TTC549 (cell line): ENCODE results near the gene GALNT3.

Source experiments
- FAIRE-seq: peaks from 2 replicates; lab custom pipeline; 2012; peaks lifted over from hg19 to GRCh38; lab: Jason Lieb, UNC

GALNT3 gene

GRCh38 chr2:165796129-165796528 is 2.1 kb upstream of the GALNT3 start:
- no peak for FAIRE-seq

- no peak for FAIRE-seq
These were observed 964 bp upstream of the GALNT3 start for GRCh38 chr2:165795011-165795410.

DNA sequence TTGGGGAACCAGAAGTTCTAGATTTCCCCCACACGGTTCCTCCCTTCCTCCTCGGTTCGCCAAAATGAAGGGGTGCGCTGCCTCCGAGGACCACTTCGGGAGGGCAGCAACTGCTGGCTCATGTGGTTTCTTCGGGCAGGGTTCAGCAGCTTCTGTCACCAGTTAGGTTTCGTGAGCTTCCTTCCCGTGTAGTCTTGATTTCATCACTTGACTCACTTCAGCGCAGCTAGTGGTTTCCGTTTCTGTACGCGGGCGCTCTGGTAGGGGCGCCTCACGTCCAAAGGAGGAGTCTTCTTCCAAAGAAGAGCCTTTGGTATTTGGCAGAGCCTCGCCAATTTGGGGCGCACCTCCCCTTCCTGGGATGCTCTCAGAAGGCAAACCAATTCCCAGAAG is 485 bp upstream of the GALNT3 start:
- no peak for FAIRE-seq

DNA sequence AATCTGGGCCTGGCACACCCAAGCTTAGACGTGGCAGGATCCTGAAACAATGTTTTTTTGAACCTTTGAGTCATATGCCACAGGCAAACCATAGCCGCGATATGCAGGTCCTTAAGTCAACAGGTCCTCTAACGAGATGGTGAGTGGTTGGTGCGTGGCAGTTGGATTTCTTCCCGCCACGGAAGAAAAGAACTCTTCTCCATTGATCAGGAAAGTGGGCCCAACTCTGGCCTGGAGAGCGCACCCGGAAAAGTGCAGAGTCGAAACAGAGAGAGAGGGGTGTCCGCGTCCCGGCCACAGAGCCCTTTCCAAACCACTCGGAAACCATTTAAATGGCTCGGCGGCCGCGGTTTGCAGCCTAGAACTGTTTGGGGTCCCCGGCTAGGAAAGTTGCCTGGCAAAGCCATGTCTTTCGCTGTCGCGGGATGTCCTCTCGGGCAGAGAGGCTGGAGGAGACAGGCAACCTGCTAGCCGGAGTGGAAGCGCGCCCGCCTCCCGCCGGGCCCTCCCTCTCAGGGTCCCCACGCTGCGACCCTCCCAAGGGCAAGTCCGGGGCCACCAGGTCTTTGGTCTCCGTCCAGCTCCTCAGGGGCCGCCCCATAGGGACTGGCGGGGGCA is 777 bp downstream of the GALNT3 start:
- FAIRE-seq, result no peak

- no peak for FAIRE-seq
These were observed 2.0 kb downstream of the GALNT3 start for GRCh38 chr2:165792104-165792454.

DNA sequence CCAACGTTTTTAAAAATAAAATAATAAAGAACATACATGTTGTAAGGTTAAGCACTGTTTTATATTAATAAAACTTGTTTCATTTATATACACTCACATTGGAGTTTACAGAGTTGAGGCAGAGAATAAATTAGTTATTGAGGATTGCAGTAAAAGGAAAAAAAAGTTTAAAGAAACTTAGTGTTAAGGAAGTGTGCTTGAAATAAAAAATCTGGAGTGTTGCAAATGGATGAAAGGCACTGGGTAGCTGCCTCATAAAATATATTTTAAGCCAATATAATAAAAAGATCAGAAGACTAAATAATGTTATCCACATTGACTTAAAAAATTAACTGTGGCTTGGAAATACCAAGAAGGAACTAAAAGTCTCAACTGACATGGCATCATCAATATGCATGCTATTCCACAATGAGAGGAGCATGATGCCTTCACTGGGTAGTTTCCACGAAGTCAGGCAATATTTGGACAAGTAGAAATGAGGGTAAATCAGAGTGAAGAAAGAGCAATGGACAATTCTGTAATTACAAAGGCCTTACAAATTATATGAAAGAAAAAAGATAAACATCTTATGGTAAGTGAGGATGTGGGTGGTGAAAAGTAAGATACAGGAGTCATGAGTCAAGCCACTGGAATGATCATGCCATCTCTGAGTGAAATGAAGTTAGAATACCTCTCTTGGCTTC is 2.5 kb downstream of the GALNT3 start:
- FAIRE-seq, result no peak

DNA sequence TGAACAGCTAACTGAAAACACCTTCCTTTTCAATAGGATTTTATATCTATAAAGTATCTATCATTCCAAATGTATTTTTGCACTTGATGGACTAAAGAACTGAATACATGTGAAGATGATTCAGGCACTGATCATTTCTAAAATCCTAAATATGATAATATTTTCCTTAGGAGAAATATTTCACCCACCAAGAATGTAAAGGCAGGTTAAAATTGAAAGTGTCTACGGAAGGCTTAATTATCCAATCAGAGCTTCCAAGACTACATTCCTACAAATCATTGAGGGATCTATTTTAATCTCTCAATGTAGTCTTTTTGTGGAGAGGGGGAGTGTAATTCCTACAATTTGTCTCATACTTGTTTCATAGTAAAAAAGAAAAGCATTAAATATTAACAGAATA is 3.6 kb downstream of the GALNT3 start:
- no peak for FAIRE-seq

DNA sequence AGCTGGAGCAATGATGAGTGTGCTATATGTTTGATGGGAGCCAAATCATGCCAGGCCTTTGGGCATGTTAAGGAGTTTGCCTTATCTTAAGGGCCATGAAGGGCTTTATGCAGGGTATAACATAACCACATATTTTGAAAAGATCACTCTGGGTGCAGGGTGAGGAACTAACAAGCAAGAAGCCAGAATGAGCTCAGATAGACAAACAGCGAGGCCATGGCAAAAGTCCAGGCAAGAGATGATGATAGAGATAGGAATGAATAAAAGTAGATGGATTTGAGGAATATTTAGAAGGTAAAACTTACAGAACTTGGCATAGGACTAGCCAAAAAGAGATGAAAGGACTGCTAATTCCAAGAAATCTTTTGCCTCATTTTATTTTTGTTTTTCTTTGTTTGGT is 6.7 kb downstream of the GALNT3 start:
- FAIRE-seq, result no peak

DNA sequence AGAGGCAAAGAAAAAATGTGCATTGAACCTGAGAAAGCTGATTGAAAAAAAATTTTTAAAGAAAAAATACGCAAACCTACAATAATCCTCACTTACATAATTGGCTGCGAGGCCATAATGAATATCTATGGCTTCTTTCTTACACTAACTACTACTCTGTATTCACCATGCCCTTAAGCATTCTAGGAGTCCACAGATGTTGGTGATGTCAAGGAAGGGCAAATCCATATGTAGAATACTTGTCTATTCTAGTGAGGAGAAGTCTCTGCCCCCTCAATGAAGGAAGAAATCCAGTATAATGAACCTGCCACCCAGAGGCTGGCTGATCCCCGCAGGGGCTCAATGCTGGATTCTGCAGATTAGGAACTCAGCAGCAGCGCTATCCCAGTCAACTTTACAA is 14.3 kb downstream of the GALNT3 start:
- FAIRE-seq, result no peak

- FAIRE-seq, result no peak
These were observed 15.2 kb downstream of the GALNT3 start for GRCh38 chr2:165778653-165779451.

- FAIRE-seq, result no peak
These were observed 15.9 kb downstream of the GALNT3 start for GRCh38 chr2:165778187-165778556.

GRCh38 chr2:165777522-165778186 is 16.4 kb downstream of the GALNT3 start:
- FAIRE-seq, result no peak

DNA sequence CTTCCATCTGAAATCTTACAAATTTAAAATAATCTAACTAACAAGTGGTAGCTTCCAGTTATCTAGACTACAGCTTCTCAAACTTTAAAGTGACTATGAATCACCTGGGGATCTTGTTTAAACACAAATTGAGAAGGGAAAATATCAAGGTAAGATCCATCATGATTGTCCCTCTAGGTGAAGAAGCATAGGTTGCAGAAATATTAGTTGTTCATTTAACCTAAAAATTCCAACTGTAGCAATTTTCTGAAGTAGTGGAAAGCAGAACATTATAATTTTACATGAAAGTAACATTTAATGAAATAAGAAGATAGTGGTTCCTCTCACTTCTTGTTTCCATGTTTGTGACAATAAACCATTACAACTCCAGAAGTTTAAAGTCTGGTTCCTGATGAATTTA is 17.3 kb downstream of the GALNT3 start:
- FAIRE-seq, result no peak

DNA sequence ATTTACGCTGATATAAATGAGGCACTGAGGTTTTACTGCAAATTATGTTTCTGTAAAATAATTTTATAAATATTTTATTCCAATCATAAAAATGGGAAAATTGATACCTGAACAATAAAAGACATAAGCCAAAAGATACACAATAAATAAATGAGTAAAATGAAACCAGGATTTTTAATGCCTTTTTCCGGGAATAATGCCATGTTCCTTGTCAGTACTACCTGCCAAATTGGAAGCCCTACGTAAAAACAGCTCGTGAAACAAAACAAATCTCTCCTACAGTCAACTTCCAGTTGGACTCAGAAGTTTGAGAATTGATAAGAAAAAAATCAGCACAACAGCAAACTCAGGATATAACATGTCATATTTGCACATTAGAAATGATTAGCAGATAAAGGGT is 18.0 kb downstream of the GALNT3 start:
- FAIRE-seq, result no peak

DNA sequence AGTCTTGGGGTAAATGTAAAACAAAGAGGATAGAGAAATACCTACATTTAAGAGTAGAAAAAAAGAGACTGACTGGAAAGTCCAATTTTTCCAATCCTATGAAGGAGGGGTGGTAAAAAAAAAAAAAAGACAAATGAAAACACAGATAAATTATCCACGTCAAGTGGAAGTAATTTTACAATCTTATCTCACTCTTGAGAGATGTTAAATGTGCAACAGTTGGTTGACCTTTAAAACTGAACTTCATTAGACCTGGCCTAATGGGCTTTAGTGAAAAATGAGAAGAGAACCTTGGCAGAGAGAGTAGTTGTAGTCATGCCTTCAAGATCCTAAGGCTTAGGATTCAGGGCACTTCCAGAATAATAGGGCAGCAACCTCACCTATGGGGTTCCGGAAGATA is 20.4 kb downstream of the GALNT3 start:
- no peak for FAIRE-seq

- FAIRE-seq, result no peak
These were observed 21.9 kb downstream of the GALNT3 start for GRCh38 chr2:165772183-165772582.

GRCh38 chr2:165766326-165766927 is 27.6 kb downstream of the GALNT3 start:
- FAIRE-seq, result no peak

DNA sequence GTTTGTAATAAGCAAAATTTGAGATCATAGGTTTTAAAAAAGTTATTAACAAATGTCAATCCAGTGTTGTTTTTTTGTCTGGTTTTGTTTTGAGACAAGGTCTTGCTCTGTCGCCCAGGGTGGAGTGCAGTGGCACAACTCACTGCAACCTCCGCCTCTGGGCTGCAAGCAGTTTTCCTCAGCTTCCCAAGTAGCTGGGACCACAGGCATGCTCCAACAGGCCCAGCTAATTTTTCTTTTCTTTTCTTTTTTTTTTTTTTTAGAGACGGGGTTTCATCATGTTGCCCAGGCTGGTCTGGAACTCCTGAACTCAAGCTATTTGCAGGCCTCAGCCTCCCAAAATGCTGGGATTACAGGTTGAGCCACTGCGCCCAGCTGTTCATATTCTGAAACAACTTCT is 31.3 kb downstream of the GALNT3 start:
- FAIRE-seq, result no peak

DNA sequence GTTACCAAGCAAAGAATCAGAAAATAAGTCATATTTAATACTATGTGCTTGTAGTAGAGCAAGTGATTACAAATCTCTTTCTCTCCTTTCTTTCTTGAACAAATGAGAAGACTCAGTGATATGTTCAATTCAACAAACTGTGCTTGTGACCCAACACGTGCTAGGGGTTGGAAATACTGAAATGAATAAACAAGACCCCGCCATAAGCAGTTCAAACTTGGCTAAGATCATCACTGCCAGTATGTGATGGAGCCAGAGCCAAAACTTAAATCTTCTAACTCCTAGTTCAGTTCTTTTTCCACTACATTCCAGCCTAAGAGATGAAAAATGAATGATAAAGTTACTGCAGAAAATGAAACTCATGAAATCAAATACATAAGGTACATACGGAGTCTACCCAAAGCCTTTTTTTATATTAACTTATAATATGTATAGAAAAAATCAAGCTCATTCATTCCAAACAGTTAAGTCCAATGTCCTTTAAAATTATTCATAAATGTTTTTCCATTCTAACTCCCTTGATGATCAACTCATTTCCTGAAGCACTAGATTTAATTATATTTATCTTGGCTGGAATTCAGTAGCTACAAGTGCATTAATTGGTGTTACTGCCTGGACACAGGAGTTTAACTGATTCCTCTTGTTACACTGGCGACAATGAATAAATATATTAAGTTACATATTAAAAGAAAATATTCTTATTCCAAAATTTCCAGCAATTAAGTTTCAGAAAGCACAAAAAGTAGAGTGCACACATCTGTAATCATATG is 36.0 kb downstream of the GALNT3 start:
- FAIRE-seq, result no peak

DNA sequence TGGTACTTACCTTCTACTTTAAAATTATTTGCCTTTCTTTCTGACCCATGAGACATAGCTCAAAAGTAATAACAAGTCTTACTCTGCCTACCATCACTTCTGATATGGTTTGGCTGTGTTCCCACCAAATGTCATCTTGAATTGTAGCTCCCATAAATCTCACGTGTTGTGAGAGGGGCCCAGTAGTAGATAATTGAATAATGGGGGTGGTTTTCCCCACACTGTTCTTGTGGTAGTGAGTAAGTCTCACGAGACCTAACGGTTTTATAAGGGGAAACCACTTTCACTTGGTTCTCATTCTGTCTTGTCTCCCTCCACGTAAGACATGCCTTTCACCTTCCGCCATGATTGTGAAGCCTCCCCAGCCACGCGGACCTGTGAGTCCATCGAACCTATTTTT is 47.5 kb downstream of the GALNT3 start:
- no peak for FAIRE-seq

DNA sequence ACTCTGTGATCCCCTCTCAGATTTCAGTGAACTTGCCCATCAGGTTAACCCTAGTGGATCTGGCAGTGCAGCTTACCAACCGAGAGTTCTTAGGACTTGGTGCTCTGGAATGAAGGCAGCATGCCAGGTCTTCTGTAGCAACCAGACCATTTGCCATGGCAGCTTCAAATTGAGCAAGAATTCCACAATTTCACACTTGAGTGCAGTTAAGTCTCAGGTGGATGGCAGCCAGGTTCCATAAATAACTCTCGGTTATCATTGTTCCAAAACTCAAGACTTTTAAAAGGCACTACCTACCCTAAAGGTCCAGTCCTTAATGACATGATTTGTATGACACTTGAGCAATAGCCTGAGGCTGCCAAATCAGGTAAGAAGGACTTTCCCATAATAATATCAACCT is 48.1 kb downstream of the GALNT3 start:
- no peak for FAIRE-seq

- FAIRE-seq, result no peak
These were observed 50.6 kb downstream of the GALNT3 start for GRCh38 chr2:165743442-165743841.
